Muscle of leg (tissue), 11 donors: ENCODE data around the gene SYNGR1. TPM values are rescaled to one million over a fixed set of nuclear protein-coding genes. Genes with fewer than 3 reads are reported as not detected.
"Not testable (repeated sequence)": the region's sequence is repeated elsewhere in the genome, so short reads cannot be mapped to it uniquely, and the experiment has no call there.

Experiments
- DNase-seq: peaks from one replicate; pipeline ENCODE4 v3.0.0; 2013
- H3K27ac ChIP-seq: one replicate; pipeline ENCODE4 v1.5.1; 2013; ENCODE audit warnings: mild to moderate bottlenecking, low read length, control low read depth
- H3K27me3 ChIP-seq: one replicate; pipeline ENCODE4 v1.6.1; 2013; ENCODE audit warnings: low read length; ENCODE audit not compliant: control insufficient read depth, insufficient read depth
- H3K36me3 ChIP-seq: one replicate; pipeline ENCODE4 v1.6.1; 2013; ENCODE audit warnings: low read length; ENCODE audit not compliant: control insufficient read depth, insufficient read depth
- H3K4me1 ChIP-seq: one replicate; pipeline ENCODE4 v1.6.1; 2013; ENCODE audit warnings: low read length; ENCODE audit not compliant: control insufficient read depth, insufficient read depth
- H3K4me3 ChIP-seq: one replicate; pipeline ENCODE4 v1.5.1; 2013; ENCODE audit warnings: low read length, control low read depth
- H3K9me3 ChIP-seq: replicated peaks from 2 replicates; pipeline ENCODE4 v1.6.1; 2013; ENCODE audit warnings: low read depth, low read length; ENCODE audit not compliant: control insufficient read depth
- WGBS: methylation state at CpG from one replicate; pipeline ENCODE4 v1.1.5; 2013; ENCODE audit warnings: missing lambda C conversion rate; ENCODE audit not compliant: insufficient coverage; 5-methylcytosine and 5-hydroxymethylcytosine counted together
- polyA plus RNA-seq, 8 donors: library from polyadenylated mRNA; unstranded; fragments of 120-200 nt; gene quantifications; one replicate each; pipeline versions ENCODE4 v1.2.1 to v1.2.3, GENCODE V29; 2013; ENCODE audit warnings: inconsistent platforms in 1 of 8, low replicate concordance in 1 of 8; ENCODE audit not compliant: insufficient read length in 8 of 8, insufficient read depth in 1 of 8
- total RNA-seq: library from RNA; stranded (reverse); fragments of 120-200 nt; gene quantifications from one replicate; pipeline ENCODE4 v1.2.4, GENCODE V29; 2013

Gene SYNGR1
- total and polyA plus RNA-seq, 9 donors = 6.3 to 19.8 (median 14.0) TPM

DNA sequence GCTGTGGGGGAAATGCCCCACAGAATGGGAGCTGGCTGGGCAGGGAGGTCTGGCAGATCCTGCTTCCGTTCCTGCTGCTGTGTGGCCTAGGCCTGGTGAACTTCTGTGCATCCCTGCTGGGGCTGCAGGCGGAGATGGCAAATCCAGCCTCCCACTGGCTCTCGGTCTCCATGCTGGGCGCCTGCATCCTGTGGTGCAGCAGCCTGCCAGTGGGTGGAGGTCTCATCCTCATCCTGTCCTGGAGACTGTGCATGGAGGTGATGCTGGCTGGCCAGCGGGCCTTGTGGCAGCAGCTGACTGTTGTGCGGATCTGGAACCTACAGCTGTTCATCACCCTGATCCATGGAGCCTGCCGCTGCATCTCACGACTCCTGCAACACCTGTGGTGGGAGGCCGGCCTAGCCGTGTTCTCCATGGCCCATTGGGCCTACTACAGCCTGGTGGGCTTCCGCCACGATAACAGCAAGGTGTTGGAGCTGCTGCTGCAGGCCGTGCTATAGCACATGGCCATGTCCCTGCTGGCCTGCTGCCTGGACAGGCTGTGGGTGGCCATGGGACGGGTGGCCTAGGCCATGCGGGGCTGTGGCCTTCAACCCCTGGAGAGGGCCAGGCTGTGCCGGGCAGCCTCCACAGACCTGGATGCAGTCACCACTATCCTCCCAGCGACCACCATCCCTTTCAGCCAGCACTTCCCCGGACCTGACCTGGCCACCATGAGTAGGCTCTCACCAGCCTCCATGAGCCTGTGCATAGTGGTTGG, 21.6 kb upstream of the SYNGR1 start:
- H3K36me3 ChIP-seq = no peaks in the 10 kb centered on the region
- no peak for DNase-seq
- 84% methylated on average over 14 of the region's 18 CpGs for WGBS
- no peaks in the 10 kb centered on the region for H3K4me1 ChIP-seq
- no peaks in the 10 kb centered on the region for H3K27me3 ChIP-seq
- H3K4me3 ChIP-seq = no peak overlapping the region
- no peak overlapping the region for H3K27ac ChIP-seq
- H3K9me3 ChIP-seq = no peaks in the 10 kb centered on the region

DNA sequence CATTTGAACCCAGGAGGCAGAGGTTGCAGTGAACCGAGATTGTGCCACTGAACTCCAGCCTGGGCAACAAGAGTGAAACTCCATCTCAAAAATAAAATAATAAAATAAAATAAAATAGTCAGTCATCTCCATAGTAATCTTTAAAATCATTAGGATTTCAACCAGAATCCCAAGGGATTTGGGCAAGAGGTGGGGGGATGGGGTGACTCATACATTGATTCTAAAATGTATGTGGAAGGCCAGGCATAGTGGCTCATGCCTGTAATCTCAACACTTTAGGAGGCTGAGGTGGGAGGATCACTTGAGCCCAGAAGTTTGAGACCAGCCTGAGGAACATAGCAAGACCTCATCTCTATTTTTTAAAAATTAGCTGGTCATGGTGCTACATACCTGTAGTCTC, 19.2 kb upstream of the SYNGR1 start:
- no CpG with 5 or more reads among the region's 1 CpG for WGBS
- H3K4me1 ChIP-seq, H3K27me3 ChIP-seq, H3K9me3 ChIP-seq, DNase-seq, H3K4me3 ChIP-seq, H3K27ac ChIP-seq, H3K36me3 ChIP-seq: not testable (repeated sequence)

GRCh38 chr22:39332441-39333064, 17.2 kb upstream of the SYNGR1 start:
- WGBS = no CpG with 5 or more reads among the region's 5 CpGs
- H3K27me3 ChIP-seq = no peaks in the 10 kb centered on the region

DNA sequence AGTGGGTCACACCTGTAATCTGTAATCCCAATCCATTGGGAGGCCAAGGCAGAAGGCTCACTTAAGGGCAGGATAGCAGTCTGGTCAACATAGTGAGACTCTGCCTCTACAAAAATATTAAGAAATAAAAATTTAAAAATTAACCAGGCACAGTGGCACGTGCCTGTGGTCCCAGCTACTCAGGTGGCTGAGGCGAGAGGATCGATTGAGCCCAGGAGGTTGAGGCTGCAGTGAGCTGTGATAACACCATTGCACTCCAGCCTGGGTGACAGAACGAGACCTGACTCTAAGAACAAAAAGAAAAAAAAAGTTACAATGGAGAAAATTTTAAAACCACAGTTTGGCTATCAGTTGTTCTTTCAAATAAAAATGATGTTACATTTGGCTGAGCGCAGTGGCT, 13.4 kb upstream of the SYNGR1 start:
- no peaks in the 10 kb centered on the region for H3K4me1 ChIP-seq
- no peak for DNase-seq
- H3K4me3 ChIP-seq = no peak overlapping the region
- no peaks in the 10 kb centered on the region for H3K9me3 ChIP-seq
- H3K27ac ChIP-seq = no peak overlapping the region
- H3K27me3 ChIP-seq = no peaks in the 10 kb centered on the region
- H3K36me3 ChIP-seq = no peaks in the 10 kb centered on the region
- 81% methylated on average over 3 of the region's 5 CpGs for WGBS

More at GRCh38 chr22:39332441-39333064, 17.2 kb upstream of the SYNGR1 start:
- Histone ChIP-seq H3K9me3 (no peaks in the 10 kb centered on the region), H3K36me3 (no peaks in the 10 kb centered on the region), H3K4me3 (no peak overlapping the region), H3K4me1 (no peaks in the 10 kb centered on the region), H3K27ac (peak overlapping the region; percentile 35)
- peak; percentile 45 for DNase-seq

DNA sequence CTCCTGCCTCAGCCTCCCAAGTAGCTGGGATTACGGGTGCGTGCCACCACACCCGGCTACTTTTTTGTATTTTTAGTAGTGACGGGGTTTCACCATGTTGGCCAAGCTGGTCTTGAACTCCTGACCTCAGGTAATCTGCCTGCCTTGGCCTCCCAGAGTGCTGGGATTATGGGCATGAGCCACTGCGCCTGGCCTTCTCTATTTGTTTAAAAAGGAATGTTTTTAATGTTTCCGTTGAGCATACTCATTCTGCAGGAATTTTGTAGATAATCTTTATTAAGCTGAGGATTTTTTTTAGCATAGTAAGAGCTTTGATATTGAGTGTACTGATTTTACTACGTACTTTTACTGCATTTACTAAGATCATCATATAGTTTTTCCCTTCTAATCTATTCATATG, 10.0 kb upstream of the SYNGR1 start:
- not testable (repeated sequence) for DNase-seq, H3K9me3 ChIP-seq, H3K4me1 ChIP-seq, H3K4me3 ChIP-seq, H3K36me3 ChIP-seq, H3K27ac ChIP-seq, H3K27me3 ChIP-seq
- WGBS = 100% methylated on average over 3 of the region's 7 CpGs

- no peak overlapping the region for H3K27ac ChIP-seq
- H3K4me1 ChIP-seq = no peaks in the 10 kb centered on the region
- WGBS = 76% methylated on average over 2 of the region's 3 CpGs
- DNase-seq = no peak
- no peaks in the 10 kb centered on the region for H3K36me3 ChIP-seq
- H3K27me3 ChIP-seq = peaks cover 2% of the 10 kb centered on the region
- no peaks in the 10 kb centered on the region for H3K9me3 ChIP-seq
- no peak overlapping the region for H3K4me3 ChIP-seq
Observed at GRCh38 chr22:39341179-39341578, 8.6 kb upstream of the SYNGR1 start.

DNA sequence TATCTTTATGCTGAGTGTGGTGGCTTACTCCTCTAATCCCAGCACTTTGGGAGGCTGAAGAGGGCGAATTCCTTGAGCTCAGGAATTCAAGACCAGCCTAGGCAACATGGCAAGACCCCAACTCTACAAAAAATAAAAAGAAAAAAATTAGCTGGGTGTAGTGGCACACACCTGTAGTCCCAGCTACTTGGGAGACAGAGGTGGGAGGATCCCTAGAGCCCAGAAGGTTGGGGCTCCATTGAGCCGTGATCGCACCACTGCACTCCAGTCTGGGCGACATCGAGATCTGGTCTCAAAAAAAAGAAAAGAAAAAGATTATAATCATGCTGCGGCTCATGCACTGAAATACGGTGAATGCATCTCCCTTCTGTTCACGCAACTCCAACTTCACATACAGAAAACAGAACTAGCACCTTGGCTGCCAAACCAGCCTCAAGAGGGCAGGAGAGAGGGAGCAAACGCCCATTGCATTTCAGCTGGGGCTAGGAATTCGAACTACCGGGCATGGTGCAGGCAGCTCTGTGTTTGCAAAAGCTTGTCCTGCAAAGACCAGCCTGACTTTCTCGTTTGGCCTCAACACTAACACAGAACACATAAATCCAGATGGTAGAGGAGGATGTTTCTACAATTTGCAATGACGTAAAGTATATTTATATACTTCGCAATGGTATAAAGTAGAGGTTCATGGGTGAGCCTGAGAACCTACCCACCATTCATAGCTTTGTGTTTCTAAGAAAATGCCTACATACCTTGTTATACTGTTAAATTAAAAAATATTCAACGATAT, 6.3 kb upstream of the SYNGR1 start:
- no peaks in the 10 kb centered on the region for H3K9me3 ChIP-seq
- H3K4me3 ChIP-seq = no peak overlapping the region
- H3K27me3 ChIP-seq = peaks cover 2% of the 10 kb centered on the region
- peak; percentile 74 for DNase-seq
- H3K27ac ChIP-seq = no peak overlapping the region
- H3K36me3 ChIP-seq = no peaks in the 10 kb centered on the region
- H3K4me1 ChIP-seq = no peaks in the 10 kb centered on the region
- 8% methylated on average over 4 of the region's 15 CpGs for WGBS

- 57% methylated on average over 8 of the region's 8 CpGs for WGBS
- DNase-seq = no peak
- H3K9me3 ChIP-seq = no peaks in the 10 kb centered on the region
Observed at GRCh38 chr22:39344046-39344390, 5.8 kb upstream of the SYNGR1 start.

GRCh38 chr22:39345231-39345630, 4.6 kb upstream of the SYNGR1 start:
- H3K36me3 ChIP-seq = no peaks in the 10 kb centered on the region
- no peak overlapping the region for H3K4me3 ChIP-seq
- no peak overlapping the region for H3K27ac ChIP-seq
- H3K4me1 ChIP-seq = peaks cover 8% of the 10 kb centered on the region
- DNase-seq = no peak
- H3K9me3 ChIP-seq = no peaks in the 10 kb centered on the region
- peaks cover 2% of the 10 kb centered on the region for H3K27me3 ChIP-seq
- WGBS = no CpG with 5 or more reads among the region's 4 CpGs

More at GRCh38 chr22:39344046-39344390, 5.8 kb upstream of the SYNGR1 start:
- Histone ChIP-seq H3K4me3 (no peak overlapping the region), H3K27me3 (peaks cover 2% of the 10 kb centered on the region), H3K36me3 (no peaks in the 10 kb centered on the region), H3K4me1 (peaks cover 4% of the 10 kb centered on the region), H3K27ac (no peak overlapping the region)

GRCh38 chr22:39348909-39349505, 784 bp upstream of the SYNGR1 start:
- WGBS = 7% methylated on average over 6 of the region's 11 CpGs
- H3K27me3 ChIP-seq = peaks cover 1% of the 10 kb centered on the region

More at GRCh38 chr22:39348909-39349505, 784 bp upstream of the SYNGR1 start:
- Histone ChIP-seq H3K4me3 (peak overlapping the region; percentile 70), H3K4me1 (peaks cover 26% of the 10 kb centered on the region), H3K27ac (peak overlapping the region; percentile 62), H3K36me3 (no peaks in the 10 kb centered on the region), H3K9me3 (no peaks in the 10 kb centered on the region)
- DNase-seq = peak; percentile 52
